Activated naive CD4-positive, alpha-beta T cell treated with anti-CD3 and anti-CD28 coated beads for 36 hours (primary cell): ENCODE data around the gene BTBD19. TPM values are rescaled to one million over a fixed set of nuclear protein-coding genes. Genes with fewer than 3 reads are reported as not detected.

Experiments used
- CTCF ChIA-PET: fragments of 350-600 bp; sonication (Branson Sonifier 250); formaldehyde crosslinking; loops from one replicate; lab custom pipeline; 2021; ENCODE audit warnings: antibody characterized with exemption; lab: Charles Lee
- DNase-seq: peaks from one replicate; pipeline ENCODE4 v3.0.0-alpha.2; 2020
- H3K27ac Mint-ChIP-seq: one replicate; pipeline ENCODE4 v1.8.0; 2021; ENCODE audit warnings: mild to moderate bottlenecking, mixed read lengths
- H3K27me3 Mint-ChIP-seq: one replicate; pipeline ENCODE4 v1.8.0; 2021; ENCODE audit warnings: low read depth, mixed read lengths
- H3K36me3 Mint-ChIP-seq: one replicate; pipeline ENCODE4 v1.8.0; 2021; ENCODE audit warnings: low read depth, mixed read lengths
- H3K4me1 Mint-ChIP-seq: one replicate; pipeline ENCODE4 v1.8.0; 2021; ENCODE audit warnings: low read depth, mixed read lengths
- H3K4me3 Mint-ChIP-seq: one replicate; pipeline ENCODE4 v1.8.0; 2021; ENCODE audit warnings: mild to moderate bottlenecking, moderate library complexity, mixed read lengths
- H3K9me3 Mint-ChIP-seq: one replicate; pipeline ENCODE4 v1.8.0; 2021; ENCODE audit warnings: mixed read lengths
- intact Hi-C: fragments of 100-400 bp; cut with micrococcal nuclease; formaldehyde crosslinking; loops from one replicate; pipeline ENCODE4 v1.15.1; 2023
- total RNA-seq, 2 experiments: library from RNA; stranded (reverse); gene quantifications; one replicate each; pipeline ENCODE4 v1.2.3, GENCODE V29; 2021

BTBD19 gene
- total RNA-seq, 2 experiments from 2014 or later, result 5.9 to 6.7 TPM

- intact Hi-C loops, result no loop called here
Observed at GRCh38 chr1:44854970-44855369, 46.6 kb downstream of the BTBD19 start.

GRCh38 chr1:44855742-44856141 is 47.4 kb downstream of the BTBD19 start:
- CTCF ChIA-PET, result no interaction called here
- H3K36me3 Mint-ChIP-seq, result peaks cover 27% of the 10 kb centered on the region
- no peak overlapping the region for H3K27ac Mint-ChIP-seq

More at GRCh38 chr1:44854970-44855369, 46.6 kb downstream of the BTBD19 start:
- no peaks in the 10 kb centered on the region for H3K27me3 Mint-ChIP-seq
- H3K27ac Mint-ChIP-seq, result no peak overlapping the region
- no peak overlapping the region for H3K4me3 Mint-ChIP-seq
- CTCF ChIA-PET, result interaction anchor here (0.6 kb wide), 1 partner anchor 123 kb away, joined by 5 read pairs; no protein-coding TSS in a partner anchor
- H3K4me1 Mint-ChIP-seq, result peaks cover 4% of the 10 kb centered on the region
- peaks cover 35% of the 10 kb centered on the region for H3K36me3 Mint-ChIP-seq
- no peak for DNase-seq
- no peaks in the 10 kb centered on the region for H3K9me3 Mint-ChIP-seq

GRCh38 chr1:44857446-44857845 is 49.1 kb downstream of the BTBD19 start:
- H3K4me1 Mint-ChIP-seq, result no peaks in the 10 kb centered on the region
- H3K4me3 Mint-ChIP-seq, result no peak overlapping the region
- no peak overlapping the region for H3K27ac Mint-ChIP-seq
- no peak for DNase-seq
- intact Hi-C loops, result no loop called here
- CTCF ChIA-PET, result no interaction called here
- H3K27me3 Mint-ChIP-seq, result no peaks in the 10 kb centered on the region
- H3K9me3 Mint-ChIP-seq, result no peaks in the 10 kb centered on the region
- H3K36me3 Mint-ChIP-seq, result peaks cover 26% of the 10 kb centered on the region

More at GRCh38 chr1:44855742-44856141, 47.4 kb downstream of the BTBD19 start:
- Mint-ChIP-seq H3K4me3 (no peak overlapping the region), H3K4me1 (no peaks in the 10 kb centered on the region), H3K27me3 (no peaks in the 10 kb centered on the region), H3K9me3 (no peaks in the 10 kb centered on the region)
- no peak for DNase-seq
- intact Hi-C loops, result no loop called here

- no peak for DNase-seq
- no peaks in the 10 kb centered on the region for H3K27me3 Mint-ChIP-seq
- intact Hi-C loops, result no loop called here
- H3K36me3 Mint-ChIP-seq, result peaks cover 17% of the 10 kb centered on the region
- no peak overlapping the region for H3K4me3 Mint-ChIP-seq
- no peaks in the 10 kb centered on the region for H3K9me3 Mint-ChIP-seq
- CTCF ChIA-PET, result no interaction called here
- H3K27ac Mint-ChIP-seq, result no peak overlapping the region
- H3K4me1 Mint-ChIP-seq, result no peaks in the 10 kb centered on the region
Observed at GRCh38 chr1:44860331-44860730, 52.0 kb downstream of the BTBD19 start.

GRCh38 chr1:44860891-44861425 is 52.6 kb downstream of the BTBD19 start:
- no peak overlapping the region for H3K4me3 Mint-ChIP-seq
- H3K36me3 Mint-ChIP-seq, result peaks cover 17% of the 10 kb centered on the region
- intact Hi-C loops, result no loop called here
- no peaks in the 10 kb centered on the region for H3K27me3 Mint-ChIP-seq
- H3K27ac Mint-ChIP-seq, result no peak overlapping the region
- no peak for DNase-seq
- no peaks in the 10 kb centered on the region for H3K9me3 Mint-ChIP-seq
- CTCF ChIA-PET, result interaction anchor here (1.1 kb wide), 2 partner anchors 13 to 26 kb away, joined by 3 read pairs; no protein-coding TSS in a partner anchor
- no peaks in the 10 kb centered on the region for H3K4me1 Mint-ChIP-seq

- CTCF ChIA-PET, result no interaction called here
- Mint-ChIP-seq H3K27ac (no peak overlapping the region), H3K4me3 (no peak overlapping the region), H3K36me3 (peaks cover 13% of the 10 kb centered on the region), H3K4me1 (no peaks in the 10 kb centered on the region), H3K27me3 (no peaks in the 10 kb centered on the region), H3K9me3 (no peaks in the 10 kb centered on the region)
- intact Hi-C loops, result no loop called here
- no peak for DNase-seq
Observed at GRCh38 chr1:44862829-44863401, 54.6 kb downstream of the BTBD19 start.

Other genes starting within 250 kb of the BTBD19 start
- 1 to 10 TPM; 4.5 to 4.9 TPM for gene TMEM53, start 134.0 kb upstream of the BTBD19 start, total RNA-seq
- 100 to 1,000 TPM; 143 to 155 TPM for gene ARMH1, start 133.8 kb upstream of the BTBD19 start, total RNA-seq
- gene RNU5D-1, start 77.4 kb upstream of the BTBD19 start, total RNA-seq, result not detected
- 100 to 1,000 TPM; 147 to 154 TPM for gene KIF2C, start 68.7 kb upstream of the BTBD19 start, total RNA-seq
- 1,000 to 10,000 TPM; 3,619 to 3,772 TPM for gene RPS8, start 33.0 kb upstream of the BTBD19 start, total RNA-seq
- under 1 TPM; 0.74 to 0.79 TPM for gene BEST4, start 20.4 kb upstream of the BTBD19 start, total RNA-seq
- gene PLK3, start 8.1 kb upstream of the BTBD19 start, total RNA-seq, result 10 to 100 TPM; 44.2 to 46.7 TPM
- gene DYNLT4, start 1.2 kb upstream of the BTBD19 start, total RNA-seq, result under 1 TPM; 0.62 to 0.67 TPM
- gene PTCH2, start 34.7 kb downstream of the BTBD19 start, total RNA-seq, result 1 to 10 TPM in 1 of 2 experiments, under 1 TPM in 1; 0.94 to 1.0 TPM
- 10 to 100 TPM; 43.5 to 48.3 TPM for gene EIF2B3, start 178.1 kb downstream of the BTBD19 start, total RNA-seq
- gene HECTD3, start 202.8 kb downstream of the BTBD19 start, total RNA-seq, result 10 to 100 TPM; 14.3 to 16.9 TPM
- 100 to 1,000 TPM; 117 to 126 TPM for gene UROD, start 203.7 kb downstream of the BTBD19 start, total RNA-seq